ENCODE data around the gene EXOC6B.

GRCh38 chr2:72414137-72414760 is 411.6 kb downstream of the EXOC6B start:
- no peak for TF ChIP-seq POLR2A (IDR thresholded peaks at IDR 0.05)
- no peak for TF ChIP-seq CTCF (IDR thresholded peaks at IDR 0.05)
